ENCODE measurements around the gene GABRA5. TPM values are rescaled to one million over a fixed set of nuclear protein-coding genes. Genes with fewer than 3 reads are reported as not detected.
"Not testable (repeated sequence)": the region's sequence is repeated elsewhere in the genome, so short reads cannot be mapped to it uniquely, and the experiment has no call there.

The GABRA5 gene
- total RNA-seq, 1 experiment from 2014 or later: not detected

DNA sequence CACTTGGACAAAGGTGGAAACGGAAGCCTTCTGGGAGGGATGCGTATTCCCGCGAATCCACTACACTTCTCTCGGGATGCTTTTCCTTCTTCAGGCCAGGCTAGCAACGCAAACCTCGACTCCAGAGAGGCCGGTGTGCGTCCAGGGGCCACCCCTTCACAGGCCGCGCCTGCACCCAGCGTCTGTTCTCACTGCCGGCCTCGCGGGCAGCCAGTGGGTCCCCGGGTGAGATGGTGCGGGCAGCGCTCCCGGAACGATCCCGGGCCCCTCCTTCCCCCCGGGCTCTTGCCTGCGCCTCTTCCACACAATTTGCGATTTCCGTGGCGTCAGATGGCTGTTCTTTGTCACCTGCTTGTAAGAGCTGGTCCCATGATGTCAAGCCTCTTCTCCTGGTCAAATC, 27.3 kb downstream of the GABRA5 start:
- H3K4me3 ChIP-seq (ENCODE audit: low read depth, low read length): no peak overlapping the region
- peaks cover 5% of the 10 kb centered on the region; the same call in 1 of the 2 replicates for H3K9me3 ChIP-seq
- no peak for DNase-seq
- Mint-ChIP-seq H3K36me3 (ENCODE audit: insufficient read depth, unreplicated experiment) (no peaks in the 10 kb centered on the region), H3K9me3 (ENCODE audit: unreplicated experiment) (peaks cover 25% of the 10 kb centered on the region), H3K27ac (ENCODE audit: unreplicated experiment) (no peak overlapping the region), H3K27me3 (ENCODE audit: insufficient read depth, unreplicated experiment) (peaks cover 2% of the 10 kb centered on the region), H3K4me1 (ENCODE audit: low read depth, unreplicated experiment) (no peaks in the 10 kb centered on the region), H3K4me3 (ENCODE audit: unreplicated experiment) (no peak overlapping the region)
- H3K36me3 ChIP-seq (ENCODE audit: control insufficient read depth, insufficient read depth, low read length): no peaks in the 10 kb centered on the region
- intact Hi-C loops (cut with micrococcal nuclease; ENCODE audit: unreplicated experiment): no loop called here
- H3K4me1 ChIP-seq: no peaks in the 10 kb centered on the region
- POLR2A ChIA-PET: no interaction called here
- H3K27me3 ChIP-seq (replicated peaks; ENCODE audit: control insufficient read depth, insufficient read depth, low read length): no peaks in the 10 kb centered on the region
- BruUV-seq (replicated peaks): no TSS peak
- TF ChIP-seq CTCF (IDR thresholded peaks at IDR 0.05; ENCODE audit: insufficient read depth in 1 of 2, low read depth in 1 of 2, low read length in 1 of 2, severe bottlenecking in 1 of 2, unreplicated experiment in 1 of 2): no peak
- CTCF ChIA-PET: no interaction called here

DNA sequence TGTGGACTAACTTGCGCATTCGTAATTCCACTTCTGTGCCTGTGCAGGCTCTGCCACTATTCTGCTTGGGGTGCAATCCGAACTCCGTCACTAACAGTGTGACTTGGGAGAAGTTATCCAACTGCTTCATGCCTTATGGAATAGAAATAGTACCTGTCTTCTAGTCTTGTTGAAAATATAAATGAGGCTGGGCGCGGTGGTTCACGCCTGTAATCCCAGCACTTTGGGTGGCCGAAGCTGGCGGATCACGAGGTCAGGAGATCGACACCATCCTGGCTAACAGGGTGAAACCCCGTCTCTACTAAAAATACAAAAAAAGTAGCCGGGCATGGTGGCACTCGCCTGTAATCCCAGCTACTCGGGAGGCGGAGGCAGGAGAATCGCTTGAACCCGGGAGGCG, 28.5 kb downstream of the GABRA5 start:
- H3K9me3 ChIP-seq; H3K36me3 ChIP-seq (ENCODE audit: control insufficient read depth, insufficient read depth, low read length); H3K4me3 Mint-ChIP-seq (ENCODE audit: unreplicated experiment); H3K27me3 ChIP-seq (replicated peaks; ENCODE audit: control insufficient read depth, insufficient read depth, low read length); H3K4me1 Mint-ChIP-seq (ENCODE audit: low read depth, unreplicated experiment); H3K4me3 ChIP-seq (ENCODE audit: low read depth, low read length); CTCF ChIA-PET; H3K36me3 Mint-ChIP-seq (ENCODE audit: insufficient read depth, unreplicated experiment); H3K4me1 ChIP-seq; DNase-seq; H3K27ac Mint-ChIP-seq (ENCODE audit: unreplicated experiment); intact Hi-C loops (cut with micrococcal nuclease; ENCODE audit: unreplicated experiment); BruUV-seq (replicated peaks); H3K27me3 Mint-ChIP-seq (ENCODE audit: insufficient read depth, unreplicated experiment); POLR2A ChIA-PET: not testable (repeated sequence)
- peaks cover 28% of the 10 kb centered on the region for H3K9me3 Mint-ChIP-seq (ENCODE audit: unreplicated experiment)

DNA sequence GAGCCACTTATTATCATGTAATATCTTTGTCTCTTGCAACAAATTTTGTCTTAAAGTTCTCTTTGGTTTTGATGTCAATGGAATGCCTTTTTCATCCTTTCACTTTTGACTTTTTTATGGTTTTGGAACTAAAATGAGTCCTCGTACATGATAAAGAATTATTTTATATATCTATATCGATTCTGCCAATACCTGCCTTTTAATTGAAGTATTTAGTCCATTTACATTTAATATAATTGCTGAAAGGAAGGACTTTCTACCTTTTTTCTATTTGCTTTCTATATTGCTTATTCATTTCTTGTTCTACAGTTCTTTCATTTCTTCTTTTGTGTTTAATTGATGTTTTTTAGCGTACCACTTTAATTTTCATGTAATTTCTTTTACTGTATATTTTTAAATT, 32.8 kb downstream of the GABRA5 start:
- H3K9me3 ChIP-seq: 0 out of 2 replicates have a peak, but pooled peaks cover 5% of the 10 kb centered on the region
- no peaks in the 10 kb centered on the region for H3K36me3 Mint-ChIP-seq (ENCODE audit: insufficient read depth, unreplicated experiment)
- H3K27me3 Mint-ChIP-seq (ENCODE audit: insufficient read depth, unreplicated experiment): peaks cover 2% of the 10 kb centered on the region
- CTCF ChIA-PET: no interaction called here
- no TSS peak for BruUV-seq (replicated peaks)
- POLR2A ChIA-PET: no interaction called here
- no peak for DNase-seq
- H3K27ac Mint-ChIP-seq (ENCODE audit: unreplicated experiment): no peak overlapping the region
- intact Hi-C loops (cut with micrococcal nuclease; ENCODE audit: unreplicated experiment): no loop called here
- H3K4me3 ChIP-seq (ENCODE audit: low read depth, low read length): no peak overlapping the region
- no peaks in the 10 kb centered on the region for H3K27me3 ChIP-seq (replicated peaks; ENCODE audit: control insufficient read depth, insufficient read depth, low read length)
- H3K36me3 ChIP-seq (ENCODE audit: control insufficient read depth, insufficient read depth, low read length): no peaks in the 10 kb centered on the region
- no peak overlapping the region for H3K4me3 Mint-ChIP-seq (ENCODE audit: unreplicated experiment)
- TF ChIP-seq CTCF (IDR thresholded peaks at IDR 0.05; ENCODE audit: insufficient read depth in 1 of 2, low read depth in 1 of 2, low read length in 1 of 2, severe bottlenecking in 1 of 2, unreplicated experiment in 1 of 2): no peak
- peaks cover 24% of the 10 kb centered on the region for H3K9me3 Mint-ChIP-seq (ENCODE audit: unreplicated experiment)
- no peaks in the 10 kb centered on the region for H3K4me1 ChIP-seq
- H3K4me1 Mint-ChIP-seq (ENCODE audit: low read depth, unreplicated experiment): no peaks in the 10 kb centered on the region

DNA sequence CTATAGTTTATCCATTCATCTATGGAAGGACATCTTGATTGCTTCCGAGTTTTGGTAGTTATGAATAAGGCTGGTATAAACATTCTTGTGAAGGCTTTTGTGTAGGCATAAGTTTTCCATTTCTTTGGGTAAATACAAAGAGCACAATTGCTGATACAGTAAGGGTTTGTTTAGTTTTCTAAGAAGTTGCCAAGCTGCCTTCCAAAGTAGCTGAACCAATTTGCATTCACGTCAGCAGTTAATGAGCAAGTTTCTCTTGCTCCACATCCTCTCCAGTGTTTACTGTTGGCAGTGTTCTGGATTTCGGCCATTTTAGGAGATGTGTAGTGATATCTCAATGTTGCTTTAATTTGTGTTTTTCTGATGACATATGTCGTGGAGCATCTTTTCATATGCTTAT, 34.2 kb downstream of the GABRA5 start:
- Histone ChIP-seq H3K4me3 (ENCODE audit: low read depth, low read length) (no peak overlapping the region), H3K36me3 (ENCODE audit: control insufficient read depth, insufficient read depth, low read length) (no peaks in the 10 kb centered on the region), H3K27me3 (replicated peaks; ENCODE audit: control insufficient read depth, insufficient read depth, low read length) (no peaks in the 10 kb centered on the region), H3K4me1 (no peaks in the 10 kb centered on the region), H3K9me3 (peaks cover 11% of the 10 kb centered on the region; the same call in 1 of the 2 replicates)
- no peak for TF ChIP-seq CTCF (IDR thresholded peaks at IDR 0.05; ENCODE audit: insufficient read depth in 1 of 2, low read depth in 1 of 2, low read length in 1 of 2, severe bottlenecking in 1 of 2, unreplicated experiment in 1 of 2)
- H3K36me3 Mint-ChIP-seq (ENCODE audit: insufficient read depth, unreplicated experiment): no peaks in the 10 kb centered on the region
- H3K27ac Mint-ChIP-seq (ENCODE audit: unreplicated experiment): no peak overlapping the region
- no TSS peak for BruUV-seq (replicated peaks)
- H3K4me3 Mint-ChIP-seq (ENCODE audit: unreplicated experiment): no peak overlapping the region
- intact Hi-C loops (cut with micrococcal nuclease; ENCODE audit: unreplicated experiment): no loop called here
- H3K27me3 Mint-ChIP-seq (ENCODE audit: insufficient read depth, unreplicated experiment): no peaks in the 10 kb centered on the region
- ChIA-PET CTCF (no interaction called here), POLR2A (no interaction called here)
- H3K9me3 Mint-ChIP-seq (ENCODE audit: unreplicated experiment): peaks cover 32% of the 10 kb centered on the region
- H3K4me1 Mint-ChIP-seq (ENCODE audit: low read depth, unreplicated experiment): no peaks in the 10 kb centered on the region
- DNase-seq: no peak

Data from Caco-2 (cell line).